DOHH2 (cell line): ENCODE results near the gene ANAPC1.
A peak's percentile ranks its signal among the peaks of the same experiment; 100 is the strongest.

Experiments used
- H3F3A ChIP-seq: fragments of 200-600 bp; sonication (generic), shearing (Covaris generic); 2 replicates; pipeline ENCODE4 v1.6.0; 2016; ENCODE audit warnings: antibody characterized with exemption, mild to moderate bottlenecking; ENCODE audit not compliant: control insufficient read depth, insufficient read depth
- H3K27ac ChIP-seq: fragments of 200-600 bp; sonication (generic); 2 replicates; pipeline ENCODE4 v1.5.1; 2014; ENCODE audit warnings: low read depth, mild to moderate bottlenecking, low read length, moderate library complexity
- H3K27me3 ChIP-seq: fragments of 200-600 bp; sonication (generic); 2 replicates; pipeline ENCODE4 v1.6.1; 2014; ENCODE audit warnings: mild to moderate bottlenecking, low read length, mixed read lengths; ENCODE audit not compliant: control insufficient read depth
- H3K36me3 ChIP-seq: fragments of 200-600 bp; sonication (generic); 2 replicates; pipeline ENCODE4 v1.6.1; 2014; ENCODE audit warnings: mild to moderate bottlenecking, low read length, moderate library complexity, mixed read lengths; ENCODE audit not compliant: control insufficient read depth
- H3K4me1 ChIP-seq: fragments of 200-600 bp; sonication (generic); 2 replicates; pipeline ENCODE4 v1.6.1; 2014; ENCODE audit warnings: mild to moderate bottlenecking, low read length, mixed read lengths; ENCODE audit not compliant: control insufficient read depth
- H3K4me2 ChIP-seq: fragments of 200-600 bp; sonication (generic); 2 replicates; pipeline ENCODE4 v1.6.0; 2014; ENCODE audit warnings: mild to moderate bottlenecking, low read length, moderate library complexity
- H3K4me3 ChIP-seq: fragments of 200-600 bp; sonication (generic); 2 replicates; pipeline ENCODE4 v1.5.1; 2014; ENCODE audit warnings: mild to moderate bottlenecking, low read length, mixed read lengths
- H3K79me2 ChIP-seq: fragments of 200-600 bp; sonication (generic); 2 replicates; pipeline ENCODE4 v1.6.1; 2014; ENCODE audit warnings: mild to moderate bottlenecking, low read length, mixed read lengths; ENCODE audit not compliant: control insufficient read depth
- H3K9me2 ChIP-seq: fragments of 200-600 bp; sonication (generic); replicated peaks from 2 replicates; pipeline ENCODE4 v1.6.1; 2014; ENCODE audit warnings: mild to moderate bottlenecking, low read length, mixed read lengths; ENCODE audit not compliant: control insufficient read depth
- H3K9me3 ChIP-seq: fragments of 200-600 bp; sonication (generic); 2 replicates; pipeline ENCODE4 v1.6.1; 2014; ENCODE audit warnings: antibody characterized with exemption, low read length, mixed read lengths; ENCODE audit not compliant: control insufficient read depth, insufficient read depth
- H4K20me1 ChIP-seq: fragments of 200-600 bp; sonication (generic); 2 replicates; pipeline ENCODE4 v1.6.0; 2014; ENCODE audit warnings: low read depth, mild to moderate bottlenecking, antibody characterized with exemption, low read length, moderate library complexity; ENCODE audit not compliant: control insufficient read depth, insufficient read depth
- EZH2phosphoT487 ChIP-seq: fragments of 200-600 bp; sonication (generic); IDR thresholded peaks from 2 replicates; pipeline ENCODE4 v1.6.1; 2017; ENCODE audit warnings: borderline replicate concordance, mild to moderate bottlenecking, antibody characterized with exemption, low read length, moderate library complexity, mixed read lengths
- TF ChIP-seq, protein P1 (sequence below): fragments of 200-600 bp; sonication (generic); IDR thresholded peaks from one replicate; pipeline ENCODE4 v1.5.1; 2014; ENCODE audit warnings: antibody characterized with exemption, mild to moderate bottlenecking, low read depth, low read length; ENCODE audit not compliant: poor library complexity, severe bottlenecking

Gene ANAPC1

DNA sequence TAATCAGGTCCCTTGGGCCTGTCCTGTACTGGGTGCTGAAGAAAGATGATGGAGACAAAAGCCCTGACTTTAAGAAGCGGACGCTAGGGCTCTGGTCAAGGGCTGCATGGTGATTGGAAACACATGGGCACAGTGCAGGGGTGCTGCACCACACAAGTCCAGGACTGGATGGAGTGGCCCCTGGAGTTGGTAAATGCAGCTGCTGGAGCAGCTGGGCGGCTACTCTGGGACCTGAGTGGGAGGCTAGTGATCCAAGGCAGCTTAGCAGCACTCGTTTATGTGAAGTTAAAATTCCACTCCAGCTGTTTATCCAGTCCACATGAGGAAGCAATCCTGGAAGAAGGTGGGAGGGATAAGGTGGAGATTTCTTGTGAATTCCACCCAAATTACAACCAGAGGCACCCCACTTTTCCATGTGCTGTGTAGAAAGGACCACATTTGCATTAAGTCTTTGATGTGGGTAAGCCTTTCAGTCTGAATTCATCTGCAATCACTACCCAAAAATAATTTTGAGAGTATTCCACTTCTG, 39.3 kb upstream of the ANAPC1 start:
- H3K36me3 ChIP-seq: no peaks in the 10 kb centered on the region
- H3K4me2 ChIP-seq: no peak overlapping the region
- H3K27ac ChIP-seq: no peak overlapping the region
- H3K9me3 ChIP-seq: no peaks in the 10 kb centered on the region
- no peak for TF ChIP-seq EZH2phosphoT487
- TF ChIP-seq, protein P1, sequence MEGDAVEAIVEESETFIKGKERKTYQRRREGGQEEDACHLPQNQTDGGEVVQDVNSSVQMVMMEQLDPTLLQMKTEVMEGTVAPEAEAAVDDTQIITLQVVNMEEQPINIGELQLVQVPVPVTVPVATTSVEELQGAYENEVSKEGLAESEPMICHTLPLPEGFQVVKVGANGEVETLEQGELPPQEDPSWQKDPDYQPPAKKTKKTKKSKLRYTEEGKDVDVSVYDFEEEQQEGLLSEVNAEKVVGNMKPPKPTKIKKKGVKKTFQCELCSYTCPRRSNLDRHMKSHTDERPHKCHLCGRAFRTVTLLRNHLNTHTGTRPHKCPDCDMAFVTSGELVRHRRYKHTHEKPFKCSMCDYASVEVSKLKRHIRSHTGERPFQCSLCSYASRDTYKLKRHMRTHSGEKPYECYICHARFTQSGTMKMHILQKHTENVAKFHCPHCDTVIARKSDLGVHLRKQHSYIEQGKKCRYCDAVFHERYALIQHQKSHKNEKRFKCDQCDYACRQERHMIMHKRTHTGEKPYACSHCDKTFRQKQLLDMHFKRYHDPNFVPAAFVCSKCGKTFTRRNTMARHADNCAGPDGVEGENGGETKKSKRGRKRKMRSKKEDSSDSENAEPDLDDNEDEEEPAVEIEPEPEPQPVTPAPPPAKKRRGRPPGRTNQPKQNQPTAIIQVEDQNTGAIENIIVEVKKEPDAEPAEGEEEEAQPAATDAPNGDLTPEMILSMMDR: no peak
- H3F3A ChIP-seq: no peaks in the 10 kb centered on the region
- H3K4me1 ChIP-seq: no peaks in the 10 kb centered on the region
- no peaks in the 10 kb centered on the region; the same call in 1 of the 2 replicates for H3K27me3 ChIP-seq
- H3K4me3 ChIP-seq: no peak overlapping the region
- no peaks in the 10 kb centered on the region for H3K79me2 ChIP-seq
- H3K9me2 ChIP-seq: no peaks in the 10 kb centered on the region
- no peaks in the 10 kb centered on the region for H4K20me1 ChIP-seq

DNA sequence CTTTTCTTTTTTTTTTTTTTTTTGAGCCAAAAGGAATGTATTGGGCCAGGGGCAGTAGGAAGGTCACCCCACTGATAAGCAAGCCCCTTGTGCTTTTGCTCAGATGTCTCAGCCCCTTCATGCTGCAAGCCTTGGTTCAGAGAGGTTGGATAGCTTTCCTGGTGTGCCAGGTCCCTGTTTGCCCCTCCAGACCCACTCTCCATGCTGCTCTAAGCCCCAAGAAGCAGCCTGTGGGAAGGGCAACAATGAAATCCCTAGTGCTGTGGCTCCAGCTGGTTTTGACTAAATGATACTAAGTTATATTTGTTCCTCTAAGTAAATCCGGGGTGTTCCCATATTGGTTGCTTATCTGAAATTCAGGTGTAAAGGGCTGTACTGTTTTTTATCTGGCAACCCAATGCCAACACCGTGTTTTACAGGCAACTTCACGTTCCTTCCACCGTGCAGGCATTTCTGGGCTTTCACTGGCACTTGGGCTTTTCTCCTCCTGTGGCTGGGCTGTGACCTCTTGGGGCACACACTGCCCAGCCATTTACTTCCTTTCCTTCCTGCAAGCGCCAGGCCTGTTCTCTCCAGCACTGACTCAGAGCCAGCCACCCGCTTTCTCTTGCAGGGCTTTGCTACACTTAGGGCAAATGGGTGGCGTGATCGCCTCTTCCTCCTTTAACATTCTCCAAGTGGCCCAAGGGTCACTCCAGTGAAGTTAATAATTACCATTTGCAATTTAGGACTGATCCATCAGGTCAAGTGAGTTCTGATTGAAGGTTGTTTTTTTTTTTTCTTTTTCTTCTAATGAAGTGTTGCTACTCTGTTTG, 36.0 kb upstream of the ANAPC1 start:
- Histone ChIP-seq H3K79me2 (no peaks in the 10 kb centered on the region), H3K36me3 (no peaks in the 10 kb centered on the region), H3K4me1 (no peaks in the 10 kb centered on the region), H3K4me2 (no peak overlapping the region), H3K9me3 (no peaks in the 10 kb centered on the region), H3K27ac (no peak overlapping the region), H3F3A (no peaks in the 10 kb centered on the region), H3K9me2 (no peaks in the 10 kb centered on the region), H3K27me3 (no peaks in the 10 kb centered on the region), H3K4me3 (no peak overlapping the region), H4K20me1 (no peaks in the 10 kb centered on the region)
- TF ChIP-seq, protein P1: no peak
- TF ChIP-seq EZH2phosphoT487: no peak

- no peaks in the 10 kb centered on the region for H3K4me1 ChIP-seq
- TF ChIP-seq, protein P1: peak; percentile 28
- TF ChIP-seq EZH2phosphoT487: no peak
- H3K4me3 ChIP-seq: no peak overlapping the region
- H3K9me3 ChIP-seq: no peaks in the 10 kb centered on the region
- H3K9me2 ChIP-seq: no peaks in the 10 kb centered on the region
- no peaks in the 10 kb centered on the region for H4K20me1 ChIP-seq
- no peak overlapping the region for H3K4me2 ChIP-seq
- no peaks in the 10 kb centered on the region for H3K27me3 ChIP-seq
- H3F3A ChIP-seq: no peaks in the 10 kb centered on the region
- H3K27ac ChIP-seq: no peak overlapping the region
- no peaks in the 10 kb centered on the region for H3K79me2 ChIP-seq
- no peaks in the 10 kb centered on the region for H3K36me3 ChIP-seq
These were observed 35.4 kb upstream of the ANAPC1 start for GRCh38 chr2:111919365-111919764.
